NCI-H524 treated with DMSO at 0.1 percent for 48 hours (cell line): Measurements from ENCODE around the gene CCM2L.

Source experiments
- DNase-seq: peaks from one replicate; lab custom pipeline; 2025; lab: John Stamatoyannopoulos, UW

The CCM2L gene

DNA sequence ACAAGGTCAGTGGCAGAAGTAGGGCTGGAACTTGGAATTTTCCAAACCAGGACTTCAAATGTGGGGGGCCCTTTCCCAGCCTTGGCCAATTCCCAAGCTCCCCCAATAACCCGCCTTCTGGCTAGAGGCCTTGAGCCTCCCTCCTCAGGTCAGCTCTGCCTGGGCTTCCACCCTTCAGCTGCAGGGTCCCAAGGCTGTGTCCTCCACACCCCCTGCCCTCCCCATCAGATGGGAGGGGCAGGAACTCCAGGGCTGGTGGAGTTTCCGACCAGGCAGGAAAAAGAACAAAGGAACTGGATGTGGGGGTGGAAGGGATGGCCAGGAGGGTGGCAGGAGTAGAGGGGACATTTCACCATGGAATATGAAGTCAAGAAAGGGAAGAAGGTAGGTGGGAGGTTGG, at the start of gene CCM2L:
Gene CCM2L (plus strand): TSS at position 338 of the 400 bp plus-strand sequence. CDS start 17 bp downstream, at position 355.
- DNase-seq = no peak

DNA sequence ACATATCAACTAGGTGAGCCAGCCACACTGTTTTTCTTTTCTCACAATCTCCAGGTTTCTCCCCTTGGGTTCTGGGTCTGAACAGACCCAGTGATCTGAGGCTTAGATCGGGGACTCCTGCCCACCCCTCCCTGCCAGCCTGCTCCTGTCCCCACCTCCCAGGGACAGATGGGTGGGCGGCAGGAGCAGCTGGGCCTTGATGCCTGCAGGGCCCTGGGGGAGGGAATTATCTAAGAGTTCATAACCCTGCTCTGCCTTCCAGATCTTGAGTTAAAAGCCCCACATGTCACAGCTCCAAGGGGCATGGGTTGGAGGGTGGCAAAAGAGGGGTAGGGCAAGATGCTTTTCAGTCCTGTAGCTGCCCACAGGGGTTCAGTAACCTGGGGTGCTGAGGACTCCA, 47.5 kb upstream of the CCM2L start:
- DNase-seq = peak; percentile 99

DNA sequence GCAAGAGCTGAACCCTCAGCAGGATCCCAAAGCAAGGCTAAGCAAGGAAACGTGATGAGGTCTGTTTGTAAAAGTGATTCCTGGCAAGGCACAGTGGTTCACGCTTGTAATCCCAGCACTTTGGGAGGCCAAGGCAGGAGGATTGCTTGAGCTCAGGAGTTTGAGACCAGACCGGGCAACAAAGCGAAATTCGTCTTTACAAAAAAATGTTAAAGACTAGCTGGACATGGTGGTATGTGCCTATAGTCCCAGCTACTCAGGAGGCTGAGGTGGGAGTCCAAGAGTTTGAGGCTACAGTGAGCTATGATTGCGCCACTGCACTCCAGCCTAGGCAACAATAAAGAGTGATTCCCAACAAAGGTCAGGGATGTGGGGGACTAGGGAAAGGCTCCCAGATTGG, 46.3 kb upstream of the CCM2L start:
- DNase-seq = no peak

DNA sequence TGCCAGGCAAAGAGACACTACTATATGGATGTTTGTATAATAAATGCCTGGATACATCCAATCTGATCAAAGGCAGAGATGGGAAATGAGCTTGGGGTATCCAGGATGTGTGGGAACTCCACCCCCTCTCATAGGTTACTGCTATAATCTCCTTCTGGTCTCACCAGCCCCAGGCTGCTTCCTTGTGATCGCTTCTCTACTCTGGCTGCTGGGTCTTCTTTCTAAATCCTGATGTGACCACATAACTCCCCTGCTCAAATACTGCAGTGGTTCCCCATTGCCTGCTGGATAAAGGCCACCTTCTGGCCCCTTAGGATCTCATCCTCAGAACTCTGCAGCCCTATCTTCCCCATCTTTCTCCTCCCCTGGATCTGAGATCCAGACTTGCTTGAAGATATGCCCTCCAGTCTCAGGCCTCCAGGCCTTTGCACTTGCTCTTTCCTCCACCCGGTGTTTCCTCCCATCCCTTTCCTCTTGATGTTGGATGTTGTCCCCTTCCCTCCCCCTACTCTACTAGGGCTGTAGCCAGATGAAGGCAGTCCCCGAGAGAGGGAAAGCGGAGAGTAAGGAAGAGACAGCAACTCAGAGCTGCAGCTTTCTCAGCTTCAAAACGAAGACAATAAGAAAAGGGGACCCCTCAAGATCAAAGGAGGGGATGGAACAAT, 43.1 kb upstream of the CCM2L start:
- peak; percentile 47 for DNase-seq

DNA sequence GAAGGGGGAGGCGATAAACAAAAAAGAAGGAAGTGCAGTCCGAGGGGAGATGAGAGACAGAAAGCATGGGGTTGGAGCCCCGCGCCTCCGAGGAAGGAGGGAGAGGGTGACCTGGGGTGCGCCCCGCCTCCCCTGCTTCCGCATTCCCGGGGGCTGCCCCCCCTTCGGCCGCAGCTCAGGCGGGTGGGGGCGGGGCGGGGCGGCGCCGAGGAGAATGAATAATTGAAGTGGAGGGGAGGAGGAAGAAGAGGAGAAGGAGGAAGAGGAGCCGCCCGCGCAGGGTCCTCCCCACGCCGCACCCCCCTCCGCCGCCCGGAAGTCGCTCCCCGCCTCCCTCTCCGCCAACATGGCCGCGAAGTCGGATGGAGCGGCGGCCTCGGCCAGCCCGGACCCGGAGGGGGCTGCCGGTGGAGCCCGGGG, 42.4 kb upstream of the CCM2L start, which contains the start of gene XKR7:
Gene XKR7 (plus strand): TSS at position 322 of the 420 bp plus-strand sequence. CDS start 25 bp downstream, at position 347.
- peak; percentile 43 for DNase-seq

DNA sequence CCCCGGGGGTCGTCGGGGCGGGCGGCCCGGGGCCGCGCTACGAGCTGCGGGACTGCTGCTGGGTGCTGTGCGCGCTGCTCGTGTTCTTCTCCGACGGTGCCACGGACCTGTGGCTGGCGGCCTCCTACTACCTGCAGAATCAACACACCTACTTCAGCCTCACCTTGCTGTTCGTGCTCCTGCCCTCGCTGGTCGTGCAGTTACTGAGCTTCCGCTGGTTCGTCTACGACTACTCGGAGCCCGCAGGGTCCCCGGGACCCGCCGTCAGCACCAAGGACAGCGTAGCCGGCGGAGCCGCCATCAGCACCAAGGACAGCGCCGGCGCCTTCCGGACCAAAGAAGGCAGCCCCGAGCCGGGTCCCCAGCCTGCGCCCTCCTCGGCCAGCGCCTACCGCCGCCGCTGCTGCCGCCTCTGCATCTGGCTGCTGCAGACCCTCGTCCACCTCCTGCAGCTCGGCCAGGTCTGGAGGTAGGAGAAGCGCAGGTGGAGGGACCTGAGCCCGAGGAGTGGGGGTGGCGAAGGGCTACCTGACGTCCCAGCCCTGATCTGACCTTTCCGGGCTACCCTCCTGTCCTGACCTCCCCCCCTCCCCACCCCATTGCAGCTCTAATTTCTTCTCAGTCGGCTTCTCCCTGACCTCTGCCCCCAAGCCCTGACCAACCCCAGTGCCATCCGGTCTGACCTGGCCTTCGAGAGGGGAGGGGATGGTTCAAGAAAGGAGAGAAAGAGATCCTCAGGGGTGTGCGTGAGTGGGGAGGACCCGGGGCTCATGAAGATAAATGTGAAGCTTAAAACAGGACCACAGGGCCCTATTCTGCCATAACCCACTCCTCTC, 41.7 kb upstream of the CCM2L start:
- DNase-seq = no peak

DNA sequence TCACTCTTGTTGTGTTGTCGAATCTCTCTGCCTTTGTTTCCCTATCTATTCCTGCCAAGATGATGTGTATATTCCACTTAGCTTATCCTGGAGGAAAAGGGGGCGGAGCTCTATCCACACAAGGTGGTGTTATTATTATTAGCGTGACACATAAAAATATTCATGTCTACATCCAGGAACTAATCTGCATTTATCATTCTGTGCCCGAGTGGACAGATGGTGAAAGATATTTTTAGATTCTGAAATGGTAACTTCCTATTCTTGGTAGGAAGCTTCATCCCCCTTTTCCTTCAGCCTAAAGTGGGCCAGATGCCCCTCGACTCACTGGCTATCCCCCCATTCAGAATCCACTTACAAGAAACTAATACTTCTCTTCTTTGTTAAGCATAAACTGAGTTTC, 40.2 kb upstream of the CCM2L start:
- DNase-seq = peak; percentile 64

DNA sequence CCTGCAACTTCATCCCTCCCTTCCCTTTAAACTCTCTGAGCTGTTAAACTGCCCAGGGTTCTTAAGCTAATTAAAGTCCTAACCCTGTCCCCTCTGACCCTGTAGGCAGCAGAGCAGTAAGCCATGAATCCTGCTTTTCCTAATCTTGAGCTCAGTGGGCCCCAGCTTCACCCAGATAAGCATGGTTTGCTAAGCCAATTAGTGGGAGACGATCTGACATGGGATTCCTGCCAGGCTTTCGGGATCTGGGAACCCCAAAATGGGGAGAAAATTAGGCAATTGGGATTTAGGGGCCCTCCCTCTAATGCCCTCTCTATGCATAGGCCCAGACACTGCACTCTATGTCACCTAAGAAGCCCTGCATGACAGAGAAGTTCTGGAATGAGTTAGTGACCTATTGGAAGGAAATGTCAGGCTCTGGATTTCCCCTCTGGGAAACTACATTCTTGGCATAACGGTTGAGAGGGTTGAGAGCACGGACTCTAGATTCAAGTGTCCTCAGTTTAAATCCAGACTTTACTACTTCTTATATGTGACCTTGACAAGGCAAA, 37.7 kb upstream of the CCM2L start:
- DNase-seq = no peak

DNA sequence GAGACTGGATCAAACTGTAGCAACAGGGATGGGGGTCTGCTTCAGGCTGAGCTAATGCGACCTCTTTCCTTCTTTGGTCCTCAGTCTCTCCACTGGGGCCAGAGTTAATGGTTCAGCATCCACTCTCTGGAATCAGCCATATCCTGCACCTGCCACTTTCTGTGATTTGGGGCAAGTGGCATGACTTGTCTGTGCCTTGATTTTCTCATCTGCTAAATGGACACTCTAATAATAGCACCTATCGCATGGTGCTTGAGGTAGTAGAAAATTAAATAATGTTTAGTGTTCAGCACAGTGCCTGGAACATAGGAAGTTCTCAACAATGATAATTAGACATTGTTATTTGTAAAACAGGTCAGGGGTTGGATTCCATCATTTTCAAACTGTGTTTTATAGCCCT, 35.9 kb upstream of the CCM2L start:
- DNase-seq = no peak

DNA sequence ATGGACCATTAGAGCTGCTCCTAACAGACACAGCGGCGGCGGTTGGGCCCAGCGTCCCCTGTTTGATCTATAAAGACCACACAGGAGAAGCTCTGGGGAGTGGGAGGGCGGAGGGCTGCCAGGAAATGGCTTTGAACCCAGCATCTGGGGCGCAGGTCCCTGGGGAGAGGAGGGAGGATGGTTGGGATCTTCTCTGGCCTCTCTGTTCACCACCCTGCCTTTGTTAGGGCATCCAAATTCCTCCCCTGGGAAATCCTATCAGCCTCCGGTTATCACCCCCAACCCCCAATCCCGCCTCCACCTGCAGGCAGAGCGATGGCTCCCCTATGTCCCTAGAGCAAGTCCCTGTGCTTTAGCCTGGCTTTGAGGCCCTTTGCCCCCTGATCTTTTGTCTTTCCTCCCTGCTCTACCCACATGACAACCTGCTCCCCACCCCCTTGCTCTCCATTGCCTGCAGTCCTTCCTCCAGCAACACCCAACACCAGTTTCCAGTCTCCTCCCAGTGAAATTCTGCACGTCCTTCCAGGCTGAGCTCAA, 35.2 kb upstream of the CCM2L start:
- DNase-seq = no peak

DNA sequence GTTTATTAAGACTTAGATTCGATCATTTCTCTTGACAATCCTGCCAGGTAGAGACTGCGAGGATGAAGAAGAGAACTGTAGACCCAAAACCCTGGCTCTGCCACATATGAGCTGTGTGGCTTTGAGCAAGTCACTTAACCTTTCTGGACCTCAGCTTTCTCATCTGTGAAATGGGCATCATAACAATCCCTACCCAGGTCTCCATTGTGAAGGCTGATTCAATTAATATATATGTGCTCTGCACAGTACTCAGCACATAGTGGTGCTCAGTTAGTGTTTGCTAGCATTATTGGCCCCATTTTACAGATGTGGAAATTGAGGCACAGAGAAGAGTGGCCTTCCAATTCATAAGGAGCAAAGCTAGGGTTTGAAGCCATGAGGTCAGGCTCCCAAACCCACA, 34.4 kb upstream of the CCM2L start:
- no peak for DNase-seq

DNA sequence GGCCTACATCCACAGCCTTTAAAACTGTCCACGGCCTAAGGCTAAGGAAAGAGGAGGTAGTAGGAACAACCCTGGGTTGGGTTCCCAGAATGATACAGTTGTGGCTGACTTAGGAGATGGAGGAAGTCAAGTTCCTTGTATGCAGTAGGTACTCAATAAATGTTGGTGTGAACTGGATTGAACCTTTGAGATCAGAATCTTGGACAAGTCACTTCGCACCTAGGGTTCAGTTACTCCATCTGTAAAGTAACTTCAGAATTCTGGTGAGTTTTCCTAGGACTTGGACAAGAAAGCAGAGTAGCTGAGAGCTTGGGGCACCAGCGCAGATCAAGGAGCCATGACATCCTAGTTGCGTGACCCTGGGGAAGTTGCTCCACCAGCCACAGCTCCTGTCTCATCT, 33.2 kb upstream of the CCM2L start:
- DNase-seq = no peak

DNA sequence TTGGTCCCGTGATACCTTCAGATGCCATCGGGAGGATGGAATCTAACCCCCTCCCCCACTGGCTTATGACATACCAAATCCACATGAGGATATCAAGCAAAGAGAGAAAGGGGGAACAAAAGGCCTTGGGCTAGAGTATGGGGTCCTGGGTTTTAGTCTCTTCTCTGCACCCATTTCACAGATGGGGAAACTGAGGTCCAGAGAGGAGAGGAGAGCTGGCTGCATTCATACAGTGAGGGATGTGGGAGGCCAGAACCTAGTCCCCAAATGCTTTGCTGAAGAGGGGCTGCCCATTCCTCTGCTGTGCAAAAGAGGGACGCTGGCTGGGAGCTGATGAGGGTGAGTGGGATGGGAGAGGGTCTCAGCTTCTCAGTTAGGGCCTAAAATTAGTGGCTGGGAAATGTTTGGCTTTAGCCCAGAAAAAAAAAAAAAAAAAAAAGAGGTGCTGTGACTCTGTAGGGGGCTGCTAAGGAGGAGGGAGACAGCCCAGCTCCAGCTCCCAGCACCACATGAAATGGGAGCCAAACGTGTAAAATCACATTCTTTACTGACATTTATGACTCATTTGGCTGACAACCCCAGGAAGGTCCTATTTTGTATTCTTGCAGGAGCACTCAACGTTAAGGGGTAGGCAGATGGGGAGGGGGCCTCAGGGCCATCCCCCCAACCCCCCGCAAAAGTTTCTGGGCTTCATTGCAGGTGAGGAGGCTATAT, 30.4 kb upstream of the CCM2L start:
- no peak for DNase-seq

DNA sequence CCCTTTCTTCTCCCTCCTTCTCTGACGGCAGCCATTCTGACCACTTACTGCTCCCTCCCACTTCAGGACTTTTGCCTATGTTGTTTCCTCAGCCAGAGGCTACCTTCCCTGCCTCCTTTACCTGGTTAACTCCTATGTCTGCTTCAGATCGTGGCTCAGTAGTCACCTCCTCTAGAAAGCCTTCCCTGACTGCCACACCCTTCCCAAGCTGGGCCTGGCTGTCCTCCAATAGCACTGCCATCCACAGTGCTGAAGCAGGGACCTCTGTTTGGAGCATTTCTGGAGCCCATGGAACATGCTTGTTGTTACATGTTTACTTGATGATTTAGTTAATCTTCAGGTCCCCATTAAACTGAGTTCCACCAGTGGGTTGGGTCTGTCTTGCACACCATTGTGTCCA, 28.5 kb upstream of the CCM2L start:
- no peak for DNase-seq

DNA sequence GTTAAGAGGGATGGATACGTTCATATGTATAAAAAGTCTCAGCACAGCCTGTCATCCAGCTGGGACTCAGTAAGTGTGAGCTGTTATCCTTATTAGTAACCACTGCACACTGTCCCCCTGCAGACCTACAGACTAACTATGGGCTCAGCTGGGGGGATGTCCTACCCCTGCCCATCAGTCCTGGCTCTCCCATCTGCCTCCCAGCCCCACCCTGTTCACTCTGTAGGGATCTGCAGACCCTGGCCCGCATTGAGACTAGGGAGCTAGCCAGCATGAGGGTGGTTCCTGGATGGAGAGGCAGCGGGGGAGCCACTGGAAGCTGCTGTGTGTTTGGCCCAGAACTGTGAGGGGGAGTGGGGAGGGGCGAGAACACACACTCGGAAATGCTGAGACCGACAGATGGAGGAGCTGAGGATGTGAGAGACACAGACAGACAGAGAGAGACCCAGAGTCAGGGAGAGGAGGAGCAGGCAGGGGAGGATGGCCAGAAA, 25.2 kb upstream of the CCM2L start:
- DNase-seq = peak; percentile 78

DNA sequence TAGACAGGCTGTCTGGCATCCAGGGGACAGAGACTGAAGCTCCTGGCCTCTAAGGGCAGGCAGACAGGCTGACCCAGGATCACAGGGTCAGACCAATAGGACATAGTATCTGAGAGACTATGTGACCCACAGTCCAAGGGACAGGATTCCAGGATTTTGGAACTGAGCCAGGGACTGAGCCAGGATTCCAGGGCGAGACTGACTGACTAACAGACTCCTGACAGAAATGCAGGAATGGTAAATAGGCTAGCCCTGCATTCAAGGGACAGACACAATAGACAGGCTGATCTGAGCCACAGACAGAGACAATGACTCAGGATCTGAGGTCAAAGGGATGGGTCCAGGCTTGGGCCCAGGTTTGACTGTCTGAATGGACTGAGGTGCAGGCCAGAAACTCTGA, 22.5 kb upstream of the CCM2L start:
- DNase-seq = no peak

DNA sequence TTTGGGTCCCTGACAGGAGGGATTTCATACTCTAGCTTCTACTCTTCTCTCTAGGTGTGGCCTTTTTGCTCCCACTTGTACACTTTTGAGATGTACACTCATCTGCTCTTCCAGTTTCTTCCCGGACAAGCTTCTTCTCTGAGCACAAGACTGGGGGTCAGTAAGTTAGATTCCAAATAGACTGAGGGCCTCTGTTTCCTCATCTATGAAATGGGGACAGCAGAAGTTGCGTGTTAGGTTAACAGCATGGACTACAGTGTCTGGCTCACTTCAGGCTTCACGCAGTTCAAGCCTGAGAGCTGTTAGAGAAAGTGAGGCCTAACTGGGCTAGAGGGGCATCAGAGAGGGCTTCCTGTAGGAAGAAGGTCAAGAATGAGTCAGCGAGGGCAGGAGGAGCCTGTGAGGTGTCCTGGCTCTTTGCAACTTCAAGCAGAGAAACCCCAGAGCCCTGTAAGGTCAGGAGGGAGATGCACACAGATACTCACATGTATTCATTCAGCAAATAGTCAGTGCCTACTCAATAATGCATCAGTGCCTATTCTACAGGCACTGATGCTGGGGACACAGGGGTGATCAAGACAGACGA, 21.7 kb upstream of the CCM2L start:
- no peak for DNase-seq

DNA sequence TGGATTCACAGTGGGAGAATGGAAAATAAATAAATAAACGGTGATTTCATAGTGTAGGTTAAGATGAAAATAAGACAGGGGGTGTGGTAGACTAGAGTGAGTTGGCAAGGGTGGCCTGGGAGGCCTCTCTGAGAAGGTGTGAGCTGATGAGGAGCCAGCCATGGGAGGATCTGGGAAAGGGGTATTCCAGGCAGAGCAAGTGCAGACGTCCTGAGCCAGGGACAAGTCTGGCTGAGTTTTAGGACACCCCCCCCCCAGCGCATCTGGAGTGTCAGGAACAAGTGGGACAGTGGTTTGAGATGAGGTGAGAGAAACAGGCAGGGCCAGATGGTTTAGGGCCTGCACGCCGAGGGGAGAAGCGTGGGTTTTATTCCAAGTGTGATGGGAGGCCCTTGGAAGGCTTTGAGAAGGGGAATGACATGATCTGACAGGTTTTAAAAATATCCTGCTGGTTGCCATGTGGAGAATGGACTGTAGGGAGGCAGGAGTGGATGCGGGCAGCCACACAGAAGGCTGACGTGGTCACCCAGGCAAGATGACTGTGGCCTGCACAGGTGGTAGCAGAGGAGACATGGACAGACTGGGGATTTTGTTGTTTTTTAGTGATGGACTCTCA, 21.1 kb upstream of the CCM2L start:
- peak; percentile 83 for DNase-seq

DNA sequence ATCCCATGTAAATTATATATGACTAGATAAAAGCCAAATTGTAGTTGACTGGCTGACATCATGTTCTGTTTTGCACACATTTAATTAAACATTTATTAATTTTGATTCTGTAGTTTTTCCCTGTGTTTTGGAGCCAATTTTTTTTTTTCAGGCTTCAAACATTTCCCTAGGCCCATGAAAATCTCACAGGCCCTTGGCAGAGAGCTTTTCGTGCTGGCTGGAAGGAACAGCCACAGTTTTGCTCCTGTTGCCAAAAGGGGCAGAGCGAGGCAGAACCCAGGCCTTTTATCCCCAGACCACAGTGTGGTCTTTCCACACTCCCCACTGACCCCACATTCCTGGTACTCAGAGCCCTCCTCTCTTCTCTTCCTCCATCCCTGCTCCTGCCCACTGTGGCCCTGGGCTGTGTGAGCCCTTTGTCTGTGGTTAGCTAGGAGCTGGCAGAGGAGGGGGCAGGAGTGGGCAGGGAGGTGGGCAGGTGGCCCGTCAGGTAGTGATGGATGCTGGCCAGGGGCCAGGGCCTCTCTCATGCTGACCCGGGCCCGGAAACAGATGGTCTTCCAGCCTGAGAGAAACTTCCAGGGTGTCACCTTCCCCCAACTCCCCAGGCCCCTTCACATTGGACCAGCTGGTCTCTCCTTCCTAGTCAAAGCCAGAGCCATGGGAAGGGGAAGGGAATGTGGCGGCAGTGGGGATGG, 19.4 kb upstream of the CCM2L start:
- DNase-seq = peak; percentile 97

DNA sequence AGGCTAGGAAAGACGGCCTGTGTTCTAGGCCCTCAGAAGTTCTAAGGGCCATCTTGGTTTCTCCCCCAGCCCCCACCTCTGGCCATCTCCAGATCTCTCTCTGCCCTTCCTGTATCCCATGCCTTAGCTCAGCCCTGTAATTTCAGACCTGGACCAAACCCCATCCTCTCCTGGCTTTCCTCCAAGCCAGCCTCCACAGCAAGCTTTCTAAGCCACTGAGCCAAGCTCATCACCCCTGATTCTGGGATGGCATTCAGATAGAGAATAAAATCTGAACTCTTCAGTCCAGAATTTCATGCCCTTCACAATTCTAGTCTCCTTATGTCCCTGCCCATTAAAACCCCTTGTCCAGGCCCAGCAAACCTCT, 18.9 kb upstream of the CCM2L start:
- DNase-seq = no peak

DNA sequence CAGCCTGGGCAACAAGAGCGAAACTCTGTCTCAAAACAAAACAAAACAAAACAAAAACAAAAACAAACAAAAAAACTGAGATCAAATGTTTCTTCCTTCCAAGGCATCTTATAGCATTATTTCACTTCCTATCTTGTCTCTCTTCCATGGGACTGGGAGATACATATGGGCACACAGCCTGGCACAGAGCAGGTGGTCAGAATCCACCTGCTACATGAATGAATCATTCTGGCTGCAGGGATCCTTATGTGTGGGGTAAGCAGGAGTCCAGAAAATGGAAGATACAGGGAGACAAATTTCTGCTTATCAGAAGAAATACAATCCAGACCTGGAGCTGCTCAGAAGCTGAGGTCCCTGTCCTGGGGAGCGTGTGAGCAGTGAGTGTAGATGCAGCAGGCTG, 18.2 kb upstream of the CCM2L start:
- no peak for DNase-seq
